Small intestine (tissue), 7 donors: Measurements from ENCODE around the gene SMYD3. TPM values are rescaled to one million over a fixed set of nuclear protein-coding genes. Genes with fewer than 3 reads are reported as not detected.

Experiments used
- DNase-seq, 2 donors: peaks; one replicate each; pipeline versions ENCODE4 v3.0.0 to v3.0.0-alpha.2; 2013
- FAIRE-seq: peaks from 2 replicates; lab custom pipeline; 2012; peaks lifted over from hg19 to GRCh38; lab: Jason Lieb, UNC
- H3K27ac ChIP-seq, 3 donors: one replicate each; pipeline ENCODE4 v1.5.1; 2013; ENCODE audit warnings: low read length in 2 of 3, mild to moderate bottlenecking in 2 of 3, control low read depth in 1 of 3, inconsistent platforms in 1 of 3, low read depth in 1 of 3, moderate library complexity in 1 of 3
- H3K27me3 ChIP-seq, 3 donors: one replicate each; pipeline ENCODE4 v1.6.1; 2013; ENCODE audit warnings: low read length in 3 of 3, inconsistent platforms in 1 of 3; ENCODE audit not compliant: control insufficient read depth in 3 of 3, insufficient read depth in 3 of 3
- H3K36me3 ChIP-seq, 3 donors: one replicate each; pipeline ENCODE4 v1.6.1; 2013; ENCODE audit warnings: low read length in 3 of 3, inconsistent platforms in 1 of 3, low read depth in 1 of 3, mild to moderate bottlenecking in 1 of 3, moderate library complexity in 1 of 3; ENCODE audit not compliant: control insufficient read depth in 3 of 3, insufficient read depth in 2 of 3
- H3K4me1 ChIP-seq, 3 donors: one replicate each; pipeline ENCODE4 v1.6.1; 2013; ENCODE audit warnings: low read length in 2 of 3, inconsistent platforms in 1 of 3, low read depth in 1 of 3, mild to moderate bottlenecking in 1 of 3, moderate library complexity in 1 of 3; ENCODE audit not compliant: control insufficient read depth in 3 of 3, insufficient read depth in 2 of 3
- H3K4me3 ChIP-seq, 3 donors: one replicate each; pipeline ENCODE4 v1.5.1; 2013; ENCODE audit warnings: low read length in 3 of 3, control low read depth in 1 of 3, inconsistent platforms in 1 of 3, low read depth in 1 of 3, mild to moderate bottlenecking in 1 of 3, moderate library complexity in 1 of 3
- H3K9me3 ChIP-seq, 2 donors: one replicate each; pipeline ENCODE4 v1.6.1; 2013; ENCODE audit warnings: low read depth in 1 of 2, low read length in 1 of 2; ENCODE audit not compliant: control insufficient read depth in 2 of 2, insufficient read depth in 1 of 2
- WGBS, 3 donors: extraction: QIAGEN DNeasy Blood & Tissue Kit; methylation state at CpG; one replicate each; pipeline ENCODE4 v1.1.7; 2013; 5-methylcytosine and 5-hydroxymethylcytosine counted together
- polyA plus RNA-seq, 4 donors: library from polyadenylated mRNA; stranded (reverse) in 3 of 4; unstranded in 1 of 4; fragments of 200-250 nt in 3 of 4; fragments of 120-200 nt in 1 of 4; gene quantifications; one replicate each; pipeline versions ENCODE4 v1.2.1 to v1.2.3, GENCODE V29; 2013
- donor health status: healthy with polysubstance abuse.
- donor health status: control.
- donor health status: control.
- donor health status: Bipolar disorder and iron deficiency.
- donor health status: healthy.

SMYD3 gene
- polyA plus RNA-seq, 4 donors: 5.4 to 10.1 (median 8.5) TPM

GRCh38 chr1:246281195-246281594, 225.9 kb downstream of the SMYD3 start:
- DNase-seq (no peak), FAIRE-seq (no peak)
- Histone ChIP-seq H3K4me1 (no peaks in the 10 kb centered on the region), H3K27me3 (no peaks in the 10 kb centered on the region), H3K9me3 (no peaks in the 10 kb centered on the region), H3K36me3 (no peaks in the 10 kb centered on the region), H3K27ac (no peak overlapping the region), H3K4me3 (no peak overlapping the region)
- WGBS, 3 donors: 87 to 92% (median 87%) methylated on average over 4 of the region's 4 CpGs

DNA sequence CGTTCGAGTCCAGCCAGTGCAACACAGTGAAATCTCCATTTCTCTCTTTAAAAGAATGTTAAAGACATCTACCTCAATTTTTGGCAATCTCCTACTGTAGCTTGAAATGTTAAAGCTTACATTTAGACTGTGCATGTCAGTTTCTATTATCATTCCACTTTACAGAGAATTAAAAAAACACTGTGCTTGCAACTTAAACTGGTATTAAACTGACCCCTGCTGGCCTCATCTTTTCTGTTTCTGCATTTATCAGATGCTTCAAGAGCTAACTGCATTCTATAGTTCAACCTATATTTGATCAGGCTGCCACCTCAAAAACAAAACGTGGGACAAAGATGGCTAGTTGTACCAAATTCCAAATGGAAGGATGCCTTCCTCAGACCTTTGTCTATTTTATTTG, 226.5 kb downstream of the SMYD3 start:
- 87 to 94% (median 89%) methylated on average over 3 of the region's 3 CpGs for WGBS, 3 donors
- Histone ChIP-seq H3K4me1 (no peaks in the 10 kb centered on the region), H3K27me3 (no peaks in the 10 kb centered on the region), H3K4me3 (no peak overlapping the region), H3K9me3 (no peaks in the 10 kb centered on the region), H3K36me3 (no peaks in the 10 kb centered on the region), H3K27ac (no peak overlapping the region)
- DNase-seq (peak; percentile 24 to 38), FAIRE-seq (no peak)

GRCh38 chr1:246279402-246279801, 227.7 kb downstream of the SMYD3 start:
- H3K9me3 ChIP-seq: no peaks in the 10 kb centered on the region
- H3K27ac ChIP-seq: no peak overlapping the region
- no peaks in the 10 kb centered on the region for H3K36me3 ChIP-seq
- DNase-seq: no peak
- H3K27me3 ChIP-seq: no peaks in the 10 kb centered on the region
- FAIRE-seq: no peak
- WGBS, 3 donors: 93 to 99% (median 96%) methylated on average over 5 of the region's 5 CpGs
- H3K4me1 ChIP-seq: no peaks in the 10 kb centered on the region
- no peak overlapping the region for H3K4me3 ChIP-seq

- DNase-seq (no peak), FAIRE-seq (no peak)
- Histone ChIP-seq H3K4me1 (no peaks in the 10 kb centered on the region), H3K36me3 (no peaks in the 10 kb centered on the region), H3K4me3 (no peak overlapping the region), H3K27me3 (no peaks in the 10 kb centered on the region), H3K27ac (no peak overlapping the region), H3K9me3 (no peaks in the 10 kb centered on the region)
- WGBS, 3 donors: 93 to 96% (median 94%) methylated on average over 6 of the region's 6 CpGs
Measured at GRCh38 chr1:246278371-246278770, 228.7 kb downstream of the SMYD3 start.

DNA sequence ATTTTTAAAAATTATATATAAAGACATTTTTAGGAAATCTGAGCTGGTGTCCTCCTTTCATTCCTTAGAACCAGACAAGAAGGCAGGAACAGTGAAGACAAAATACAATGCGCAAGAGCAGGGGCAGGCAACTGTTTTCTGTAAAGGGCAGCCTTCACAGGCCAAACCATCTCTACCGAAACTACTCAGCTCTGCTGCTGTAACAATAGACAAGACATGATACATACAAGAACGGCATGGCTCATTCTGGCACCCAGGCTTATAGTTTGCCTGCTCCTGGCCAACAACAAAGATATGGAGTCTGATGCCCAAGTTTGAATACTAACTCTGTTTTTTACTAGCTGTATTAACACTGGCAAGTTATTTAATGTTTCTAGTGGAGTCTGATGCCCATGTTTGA, 232.0 kb downstream of the SMYD3 start:
- H3K27me3 ChIP-seq: no peaks in the 10 kb centered on the region
- no peaks in the 10 kb centered on the region for H3K9me3 ChIP-seq
- no peak overlapping the region for H3K4me3 ChIP-seq
- FAIRE-seq (no peak), DNase-seq (no peak)
- 95 to 97% (median 97%) methylated on average over 3 of the region's 3 CpGs for WGBS, 3 donors
- H3K27ac ChIP-seq: no peak overlapping the region
- H3K4me1 ChIP-seq: no peaks in the 10 kb centered on the region
- H3K36me3 ChIP-seq: no peaks in the 10 kb centered on the region

DNA sequence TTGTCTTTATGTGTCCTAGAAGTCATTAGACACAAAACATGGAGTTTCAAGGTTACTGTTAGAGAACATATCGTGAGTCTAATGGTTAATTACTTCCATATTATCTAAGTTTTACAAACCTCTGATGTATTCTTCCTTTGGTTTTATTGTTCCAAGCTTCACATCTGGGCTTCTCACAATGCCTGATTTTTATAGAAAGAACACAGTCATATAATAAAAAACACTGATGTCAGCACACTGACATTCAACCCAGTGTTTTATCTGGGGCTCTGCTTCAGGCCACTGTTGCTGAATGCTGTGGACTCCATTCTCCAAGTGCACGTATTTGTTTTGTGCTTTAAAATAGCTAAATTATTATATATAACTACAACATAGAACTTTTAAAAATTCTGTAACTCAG, 232.9 kb downstream of the SMYD3 start:
- Histone ChIP-seq H3K27me3 (no peaks in the 10 kb centered on the region), H3K4me1 (no peaks in the 10 kb centered on the region), H3K4me3 (no peak overlapping the region), H3K36me3 (no peaks in the 10 kb centered on the region), H3K9me3 (peaks cover 0 to 3% of the 10 kb centered on the region in 2 donors), H3K27ac (no peak overlapping the region)
- DNase-seq (no peak), FAIRE-seq (no peak)
- WGBS, 3 donors: 83 to 88% (median 83%) methylated on average over 2 of the region's 2 CpGs

GRCh38 chr1:246271516-246271915, 235.6 kb downstream of the SMYD3 start:
- Histone ChIP-seq H3K36me3 (no peaks in the 10 kb centered on the region), H3K27me3 (no peaks in the 10 kb centered on the region), H3K27ac (no peak overlapping the region), H3K4me1 (peaks cover 0 to 9% (median 0%) of the 10 kb centered on the region in 3 donors), H3K4me3 (no peak overlapping the region), H3K9me3 (peaks cover 0 to 3% of the 10 kb centered on the region in 2 donors)
- DNase-seq (no peak), FAIRE-seq (no peak)
- 98 to 99% (median 98%) methylated on average over 4 of the region's 4 CpGs for WGBS, 3 donors

DNA sequence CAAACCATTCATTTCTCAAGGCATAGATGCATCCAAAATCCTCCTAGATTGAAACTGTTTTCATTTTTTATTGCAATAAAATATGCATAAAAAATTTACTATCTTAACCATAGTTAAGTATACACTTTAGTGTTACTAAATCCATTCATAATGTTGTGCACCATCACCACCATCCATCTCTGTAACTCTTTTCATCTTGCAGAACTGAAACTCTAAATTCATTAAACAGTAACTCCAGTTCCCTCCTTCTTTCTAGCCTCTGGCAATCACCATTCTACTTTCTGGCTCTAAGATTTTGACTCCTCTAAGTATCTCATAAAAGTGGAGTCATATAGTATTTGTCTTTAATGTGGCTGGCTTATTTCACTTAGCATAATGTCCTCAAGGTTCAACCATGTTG, 236.8 kb downstream of the SMYD3 start:
- DNase-seq (no peak), FAIRE-seq (no peak)
- Histone ChIP-seq H3K27me3 (no peaks in the 10 kb centered on the region), H3K4me3 (no peak overlapping the region), H3K36me3 (no peaks in the 10 kb centered on the region), H3K9me3 (peaks cover 0 to 3% of the 10 kb centered on the region in 2 donors), H3K4me1 (peaks cover 0 to 9% (median 0%) of the 10 kb centered on the region in 3 donors), H3K27ac (no peak overlapping the region)

DNA sequence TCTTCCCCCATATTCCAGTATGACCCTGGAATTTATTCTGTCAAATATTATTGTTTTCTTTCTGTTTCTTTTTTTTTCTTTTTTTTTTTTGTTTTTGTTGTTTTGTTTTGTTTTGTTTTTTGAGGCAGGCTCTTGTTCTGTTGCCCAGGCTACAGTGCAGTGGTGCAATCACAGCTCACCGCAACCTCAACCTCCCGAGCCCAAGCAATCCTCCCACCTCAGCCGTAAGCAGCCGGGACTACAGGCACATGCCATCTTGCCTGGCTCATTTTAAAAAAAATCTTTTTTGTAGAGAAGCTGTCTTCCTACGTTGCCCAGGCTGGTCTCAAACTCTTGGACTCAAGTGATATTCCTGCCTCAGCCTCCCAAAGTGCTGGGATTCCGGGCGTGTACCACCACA, 237.6 kb downstream of the SMYD3 start:
- no peak for DNase-seq
- Histone ChIP-seq H3K4me3 (no peak overlapping the region), H3K27me3 (no peaks in the 10 kb centered on the region), H3K27ac (no peak overlapping the region), H3K36me3 (no peaks in the 10 kb centered on the region), H3K4me1 (peaks cover 0 to 9% (median 0%) of the 10 kb centered on the region in 3 donors), H3K9me3 (peaks cover 0 to 3% of the 10 kb centered on the region in 2 donors)
- no peak for FAIRE-seq
- 94 to 95% (median 94%) methylated on average over 7 of the region's 7 CpGs for WGBS, 3 donors
